IMR-90 (cell line): ENCODE results near the gene SEMA3G. TPM values are rescaled to one million over a fixed set of nuclear protein-coding genes. Genes with fewer than 3 reads are reported as not detected.

Experiments
- ATAC-seq: fragments of 200-7000 bp; cut with Tn5 transposase; 2 replicates; pipeline ENCODE4 v1.9.1; 2020; ENCODE audit warnings: low read depth, mild to moderate bottlenecking, moderate library complexity
- BruUV-seq: library from RNA; stranded (reverse); fragments of 400-500 nt; replicated peaks from 2 replicates; lab custom pipeline; 2021; lab: Mats Ljungman, UMichigan
- CTCF ChIA-PET: fragments of 300-600 bp; formaldehyde crosslinking; extraction: SDS; loops from one replicate; lab custom pipeline; 2021; ENCODE audit warnings: antibody characterized with exemption; lab: Yijun Ruan, JAX
- POLR2A ChIA-PET: fragments of 300-600 bp; sonication (Branson Sonifier 250); formaldehyde crosslinking; loops from one replicate; lab custom pipeline; 2022; ENCODE audit warnings: antibody characterized with exemption; ENCODE audit not compliant: unreplicated experiment; lab: Charles Lee
- DNase-seq: peaks from one replicate; pipeline ENCODE4 v3.0.0; 2013
- H2AFZ ChIP-seq: replicated peaks from 2 replicates; pipeline ENCODE3; 2013; ENCODE audit warnings: low read length, mild to moderate bottlenecking; ENCODE audit not compliant: poor library complexity
- H2AK5ac ChIP-seq: 2 replicates; pipeline ENCODE4 v1.6.1; 2013; ENCODE audit warnings: low read depth, low read length, inconsistent platforms
- H2AK9ac ChIP-seq: replicated peaks from 2 replicates; pipeline ENCODE3; 2013; ENCODE audit warnings: mild to moderate bottlenecking, low read depth, low read length, moderate library complexity; ENCODE audit not compliant: poor library complexity
- H2BK120ac ChIP-seq: 2 replicates; pipeline ENCODE4 v1.6.1; 2013; ENCODE audit warnings: low read depth, low read length, inconsistent platforms
- H2BK15ac ChIP-seq: 3 replicates; pipeline ENCODE4 v1.6.1; 2013; ENCODE audit warnings: low read depth, low read length, inconsistent platforms
- H2BK20ac ChIP-seq: 2 replicates; pipeline ENCODE4 v1.6.1; 2013; ENCODE audit warnings: low read depth, mild to moderate bottlenecking, inconsistent platforms, low read length, moderate library complexity
- H2BK5ac ChIP-seq: 2 replicates; pipeline ENCODE4 v1.6.1; 2013; ENCODE audit warnings: mild to moderate bottlenecking, low read depth, low read length, inconsistent platforms; ENCODE audit not compliant: poor library complexity, severe bottlenecking
- H3K14ac ChIP-seq: replicated peaks from 2 replicates; pipeline ENCODE4 v1.6.1; 2013; ENCODE audit warnings: low read depth, low read length, inconsistent platforms
- H3K18ac ChIP-seq: 2 replicates; pipeline ENCODE4 v1.6.1; 2013; ENCODE audit warnings: low read depth, low read length, control low read depth
- H3K23ac ChIP-seq: 2 replicates; pipeline ENCODE4 v1.6.1; 2013; ENCODE audit warnings: low read depth, low read length, inconsistent platforms
- H3K27ac ChIP-seq: 2 replicates; pipeline ENCODE4 v1.5.1; 2013; ENCODE audit warnings: mild to moderate bottlenecking, control low read depth, low read length; ENCODE audit not compliant: insufficient read depth
- H3K27me3 ChIP-seq: 2 replicates; pipeline ENCODE4 v1.6.1; 2013; ENCODE audit warnings: low read length; ENCODE audit not compliant: control insufficient read depth, insufficient read depth
- H3K36me3 ChIP-seq: 2 replicates; pipeline ENCODE4 v1.6.1; 2013; ENCODE audit warnings: low read length, mixed read lengths; ENCODE audit not compliant: control insufficient read depth, insufficient read depth
- H3K4ac ChIP-seq: 2 replicates; pipeline ENCODE4 v1.6.1; 2013; ENCODE audit warnings: low read depth, low read length, inconsistent platforms
- H3K4me1 ChIP-seq: 2 replicates; pipeline ENCODE4 v1.6.1; 2013; ENCODE audit warnings: low read length, mixed read lengths; ENCODE audit not compliant: control insufficient read depth, insufficient read depth
- H3K4me2 ChIP-seq: 2 replicates; pipeline ENCODE4 v1.6.1; 2013; ENCODE audit warnings: low read depth, mild to moderate bottlenecking, control low read depth, low read length, moderate library complexity
- H3K4me3 ChIP-seq: 2 replicates; pipeline ENCODE4 v1.5.1; 2013; ENCODE audit warnings: low read depth, mild to moderate bottlenecking, control low read depth, low read length, moderate library complexity; ENCODE audit not compliant: insufficient read depth
- H3K56ac ChIP-seq: 2 replicates; pipeline ENCODE4 v1.6.1; 2013; ENCODE audit warnings: low read length, inconsistent platforms; ENCODE audit not compliant: insufficient read depth; ENCODE audit errors: extremely low read depth
- H3K79me1 ChIP-seq, 2 experiments: 2 replicates each; pipeline ENCODE4 v1.6.1; 2013; ENCODE audit warnings: low read length in 2 of 2, inconsistent platforms in 1 of 2, low read depth in 1 of 2
- H3K9ac ChIP-seq: 2 replicates; pipeline ENCODE4 v1.6.1; 2013; ENCODE audit warnings: low read depth, low read length, control low read depth
- H3K9me1 ChIP-seq: 2 replicates; pipeline ENCODE4 v1.6.1; 2013; ENCODE audit warnings: low read length, inconsistent platforms; ENCODE audit not compliant: insufficient read depth
- H3K9me3 ChIP-seq: 2 replicates; pipeline ENCODE4 v1.6.1; 2013; ENCODE audit warnings: low read length; ENCODE audit not compliant: control insufficient read depth, insufficient read depth
- H4K20me1 ChIP-seq: 2 replicates; pipeline ENCODE4 v1.6.1; 2013; ENCODE audit warnings: low read length, inconsistent platforms; ENCODE audit not compliant: insufficient read depth
- H4K5ac ChIP-seq: 2 replicates; pipeline ENCODE4 v1.6.1; 2013; ENCODE audit warnings: mild to moderate bottlenecking, low read depth, low read length, control low read depth
- H4K8ac ChIP-seq, 2 experiments: 2 replicates each; pipeline ENCODE4 v1.6.1; 2013; ENCODE audit warnings: low read depth in 2 of 2, low read length in 2 of 2, control low read depth in 1 of 2, inconsistent platforms in 1 of 2
- H4K91ac ChIP-seq: 2 replicates; pipeline ENCODE4 v1.6.1; 2013; ENCODE audit warnings: low read depth, low read length, inconsistent platforms; ENCODE audit not compliant: insufficient read depth
- BHLHE40 ChIP-seq: fragments of 150-350 bp; IDR thresholded peaks from 2 replicates; pipeline ENCODE4 v1.6.1; 2016; ENCODE audit warnings: mild to moderate bottlenecking, low read depth, low read length
- CEBPB ChIP-seq: IDR thresholded peaks from 2 replicates; pipeline ENCODE4 v1.6.1; 2012; ENCODE audit warnings: low read depth, low read length, improper control_type of control experiment
- CHD1 ChIP-seq: IDR thresholded peaks from 2 replicates; pipeline ENCODE4 v1.6.1; 2012; ENCODE audit warnings: low read depth, low read length, improper control_type of control experiment
- CTCF ChIP-seq: conservative IDR thresholded peaks from 2 replicates; pipeline ENCODE4 v1.5.1; 2012; ENCODE audit warnings: mild to moderate bottlenecking, low read depth, low read length, improper control_type of control experiment
- ELK1 ChIP-seq: fragments of 150-350 bp; IDR thresholded peaks from 2 replicates; pipeline ENCODE4 v1.6.1; 2016; ENCODE audit warnings: low read depth, mild to moderate bottlenecking, low read length, moderate library complexity, borderline replicate concordance
- FOS ChIP-seq: fragments of 150-350 bp; IDR thresholded peaks from 2 replicates; pipeline ENCODE4 v1.6.1; 2016; ENCODE audit warnings: low read depth, low read length
- MAFK ChIP-seq: IDR thresholded peaks from 2 replicates; pipeline ENCODE4 v1.6.1; 2012; ENCODE audit warnings: low read depth, low read length, improper control_type of control experiment
- MAZ ChIP-seq: IDR thresholded peaks from 2 replicates; pipeline ENCODE4 v1.6.1; 2012; ENCODE audit warnings: low read depth, mild to moderate bottlenecking, low read length, improper control_type of control experiment, moderate library complexity, borderline replicate concordance
- MXI1 ChIP-seq: IDR thresholded peaks from 2 replicates; pipeline ENCODE4 v1.6.1; 2012; ENCODE audit warnings: low read depth, mild to moderate bottlenecking, low read length, moderate library complexity, borderline replicate concordance
- POLR2A ChIP-seq: IDR thresholded peaks from 2 replicates; pipeline ENCODE4 v1.6.1; 2012; ENCODE audit warnings: mild to moderate bottlenecking, low read depth, low read length
- RAD21 ChIP-seq: IDR thresholded peaks from 2 replicates; pipeline ENCODE4 v1.6.1; 2012; ENCODE audit warnings: low read length, improper control_type of control experiment
- RCOR1 ChIP-seq: IDR thresholded peaks from 2 replicates; pipeline ENCODE4 v1.6.1; 2012; ENCODE audit warnings: mild to moderate bottlenecking, low read length, improper control_type of control experiment; ENCODE audit not compliant: insufficient replicate concordance
- RFX5 ChIP-seq: IDR thresholded peaks from 2 replicates; pipeline ENCODE4 v1.8.0; 2012; ENCODE audit warnings: low read depth, mild to moderate bottlenecking, low read length, moderate library complexity
- SMC3 ChIP-seq: fragments of 150-350 bp; IDR thresholded peaks from 2 replicates; pipeline ENCODE4 v1.6.1; 2016; ENCODE audit warnings: low read depth, mild to moderate bottlenecking, antibody characterized with exemption, low read length, moderate library complexity
- USF2 ChIP-seq: fragments of 150-350 bp; IDR thresholded peaks from 2 replicates; pipeline ENCODE4 v1.6.1; 2017; ENCODE audit warnings: mild to moderate bottlenecking, antibody characterized with exemption, low read length, low read depth
- WGBS, 2 experiments: methylation state at CpG; one replicate each; pipeline versions ENCODE4 v1.1.5 to v1.1.7; 2013; ENCODE audit warnings: missing lambda C conversion rate in 2 of 2; ENCODE audit not compliant: insufficient read length in 1 of 2; ENCODE audit errors: extremely low coverage in 2 of 2; 5-methylcytosine and 5-hydroxymethylcytosine counted together
- dilution Hi-C: fragments of 300-500 bp; cut with HindIII; formaldehyde crosslinking; loops from one replicate; pipeline ENCODE4 v1.14.3; 2018; ENCODE audit warnings: low sequenced_read_pairs; ENCODE audit not compliant: unreplicated experiment
- in situ Hi-C: fragments of 300-500 bp; cut with MboI; formaldehyde crosslinking; loops from 3 replicates; pipeline ENCODE4 v1.14.3; 2019; ENCODE audit warnings: low sequenced_read_pairs, inconsistent platforms, mixed read lengths
- intact Hi-C: fragments of 100-400 bp; cut with micrococcal nuclease; formaldehyde crosslinking; loops from 2 replicates; pipeline ENCODE4 v1.10.0; 2022
- polyA plus RNA-seq, 3 experiments: library from polyadenylated mRNA; depleted of rRNA; stranded (reverse); fragments of >200 nt; gene quantifications; 2 replicates each; pipeline ENCODE4 v1.2.3, GENCODE V29; 2012; ENCODE audit warnings: low replicate concordance in 1 of 3
- total RNA-seq: library from RNA; depleted of rRNA; stranded (reverse); fragments of >200 nt; gene quantifications from 2 replicates; pipeline ENCODE4 v1.2.3, GENCODE V29; 2012

SEMA3G gene
- total and polyA plus RNA-seq, 2 of the 4 experiments (the other 2 are of a cell fraction) = 0.07 TPM; not detected in 1

GRCh38 chr3:52431459-52432223 is 13.3 kb downstream of the SEMA3G start:
- dilution Hi-C loops (no loop called here), in situ Hi-C loops (no loop called here), intact Hi-C loops (no loop called here)
- BruUV-seq = no TSS peak
- Histone ChIP-seq H2BK15ac (no peak overlapping the region), H3K56ac (no peak overlapping the region), H3K14ac (no peak overlapping the region), H3K4me1 (peaks cover 8% of the 10 kb centered on the region; the same call in 1 of the 2 replicates), H2AFZ (no peak overlapping the region), H3K9me1 (no peaks in the 10 kb centered on the region), H3K4me3 (no peak overlapping the region), H3K23ac (no peak overlapping the region), H3K36me3 (no peaks in the 10 kb centered on the region), H3K27me3 (peaks cover 22% of the 10 kb centered on the region), H3K18ac (no peak overlapping the region), H3K4me2 (no peak overlapping the region), H3K9me3 (no peaks in the 10 kb centered on the region), H4K5ac (no peak overlapping the region), H2BK5ac (no peak overlapping the region), H2AK5ac (no peak overlapping the region), H3K4ac (no peak overlapping the region), H3K27ac (no peak overlapping the region), H4K91ac (no peak overlapping the region), H2BK20ac (no peak overlapping the region), H4K8ac (no peak overlapping the region), H4K20me1 (no peaks in the 10 kb centered on the region), H3K79me1 (no peaks in the 10 kb centered on the region), H3K9ac (no peak overlapping the region), H2BK120ac (no peak overlapping the region), H2AK9ac (no peak overlapping the region)
- ChIA-PET CTCF (interaction anchor here (0.5 to 1.4 kb wide), 3 partner anchors 14 to 622 kb away, joined by 3 to 4 read pairs (median 3); no protein-coding TSS in a partner anchor), POLR2A (interaction anchor here (0.5 kb wide), 1 partner anchor 139 kb away, joined by 13 read pairs; no protein-coding TSS in a partner anchor)
- ATAC-seq (no peak), DNase-seq (no peak)
- 72% methylated on average over 3 of the region's 10 CpGs; no CpG with 5 or more reads in 1 of the 2 experiments for WGBS, 2 experiments
- TF ChIP-seq USF2 (no peak), CEBPB (no peak), ELK1 (no peak), FOS (no peak), RCOR1 (no peak), CHD1 (no peak), POLR2A (no peak), MAZ (no peak), RAD21 (no peak), RFX5 (no peak), BHLHE40 (no peak), MAFK (no peak), MXI1 (no peak), SMC3 (no peak), CTCF (no peak)
